COLO668 (cell line): ENCODE data around the gene AAMP.
A peak's percentile ranks its signal among the peaks of the same experiment; 100 is the strongest.
"Not testable (repeated sequence)": the region's sequence is repeated elsewhere in the genome, so short reads cannot be mapped to it uniquely, and the experiment has no call there.

ENCODE experiments used
- DNase-seq: peaks from one replicate; lab custom pipeline; 2025; ENCODE audit not compliant: unreplicated experiment; lab: John Stamatoyannopoulos, UW

The AAMP gene

GRCh38 chr2:218275371-218276072 is 5.6 kb upstream of the AAMP start:
- no peak for DNase-seq

- DNase-seq = no peak
Measured at GRCh38 chr2:218274586-218274985, 4.6 kb upstream of the AAMP start.

- no peak for DNase-seq
Measured at GRCh38 chr2:218273908-218274249, 3.9 kb upstream of the AAMP start.

GRCh38 chr2:218273214-218273907 is 3.4 kb upstream of the AAMP start:
- not testable (repeated sequence) for DNase-seq

GRCh38 chr2:218272531-218273212 is 2.7 kb upstream of the AAMP start:
- peak; percentile 65 for DNase-seq

- DNase-seq = no peak
Measured at GRCh38 chr2:218271865-218272530, 2.1 kb upstream of the AAMP start.

GRCh38 chr2:218271487-218271797 is 1.5 kb upstream of the AAMP start:
- no peak for DNase-seq

GRCh38 chr2:218270721-218271486 is 967 bp upstream of the AAMP start:
- no peak for DNase-seq

GRCh38 chr2:218267259-218267658 is 2.7 kb downstream of the AAMP start:
- DNase-seq = no peak

- DNase-seq = no peak
Measured at GRCh38 chr2:218266316-218266979, 3.5 kb downstream of the AAMP start.

- no peak for DNase-seq
Measured at GRCh38 chr2:218265626-218266025, 4.3 kb downstream of the AAMP start.

GRCh38 chr2:218264773-218265561 is 5.0 kb downstream of the AAMP start:
- no peak for DNase-seq

GRCh38 chr2:218263817-218264641 is 5.9 kb downstream of the AAMP start:
- DNase-seq = no peak

GRCh38 chr2:218262631-218263586 is 7.0 kb downstream of the AAMP start:
- DNase-seq = no peak

GRCh38 chr2:218262237-218262600 is 7.7 kb downstream of the AAMP start:
- no peak for DNase-seq

GRCh38 chr2:218261423-218262236 is 8.3 kb downstream of the AAMP start:
- DNase-seq = peak; percentile 72
